Measurements from ENCODE around the gene P3H2. TPM values are rescaled to one million over a fixed set of nuclear protein-coding genes. Genes with fewer than 3 reads are reported as not detected.

Gene P3H2, protein sequence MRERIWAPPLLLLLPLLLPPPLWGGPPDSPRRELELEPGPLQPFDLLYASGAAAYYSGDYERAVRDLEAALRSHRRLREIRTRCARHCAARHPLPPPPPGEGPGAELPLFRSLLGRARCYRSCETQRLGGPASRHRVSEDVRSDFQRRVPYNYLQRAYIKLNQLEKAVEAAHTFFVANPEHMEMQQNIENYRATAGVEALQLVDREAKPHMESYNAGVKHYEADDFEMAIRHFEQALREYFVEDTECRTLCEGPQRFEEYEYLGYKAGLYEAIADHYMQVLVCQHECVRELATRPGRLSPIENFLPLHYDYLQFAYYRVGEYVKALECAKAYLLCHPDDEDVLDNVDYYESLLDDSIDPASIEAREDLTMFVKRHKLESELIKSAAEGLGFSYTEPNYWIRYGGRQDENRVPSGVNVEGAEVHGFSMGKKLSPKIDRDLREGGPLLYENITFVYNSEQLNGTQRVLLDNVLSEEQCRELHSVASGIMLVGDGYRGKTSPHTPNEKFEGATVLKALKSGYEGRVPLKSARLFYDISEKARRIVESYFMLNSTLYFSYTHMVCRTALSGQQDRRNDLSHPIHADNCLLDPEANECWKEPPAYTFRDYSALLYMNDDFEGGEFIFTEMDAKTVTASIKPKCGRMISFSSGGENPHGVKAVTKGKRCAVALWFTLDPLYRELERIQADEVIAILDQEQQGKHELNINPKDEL
- total RNA-seq (2021; ENCODE audit: unreplicated experiment) = 82.2 TPM
- 50.3 TPM for polyA plus RNA-seq (2012; ENCODE audit: insufficient read length)
- Bru-seq, nascent RNA = percentile 86 among the genes with signal in this experiment
- BruChase-seq, experiment 1, labeled RNA remaining after a 2-hour chase = percentile 73 among the genes with signal in this experiment
- percentile 78 among the genes with signal in this experiment for BruChase-seq, experiment 2, labeled RNA remaining after a 6-hour chase
- long read RNA-seq, transcript P3H2-201 (15 exons, 3,509 nt) = major isoform, 265 of 303 reads
- long read RNA-seq, partial matches to known transcripts = 17 of 303 reads
- long read RNA-seq, other reads (novel, unspliced or antisense) = 21 of 303 reads

- TF ChIP-seq, protein P1, sequence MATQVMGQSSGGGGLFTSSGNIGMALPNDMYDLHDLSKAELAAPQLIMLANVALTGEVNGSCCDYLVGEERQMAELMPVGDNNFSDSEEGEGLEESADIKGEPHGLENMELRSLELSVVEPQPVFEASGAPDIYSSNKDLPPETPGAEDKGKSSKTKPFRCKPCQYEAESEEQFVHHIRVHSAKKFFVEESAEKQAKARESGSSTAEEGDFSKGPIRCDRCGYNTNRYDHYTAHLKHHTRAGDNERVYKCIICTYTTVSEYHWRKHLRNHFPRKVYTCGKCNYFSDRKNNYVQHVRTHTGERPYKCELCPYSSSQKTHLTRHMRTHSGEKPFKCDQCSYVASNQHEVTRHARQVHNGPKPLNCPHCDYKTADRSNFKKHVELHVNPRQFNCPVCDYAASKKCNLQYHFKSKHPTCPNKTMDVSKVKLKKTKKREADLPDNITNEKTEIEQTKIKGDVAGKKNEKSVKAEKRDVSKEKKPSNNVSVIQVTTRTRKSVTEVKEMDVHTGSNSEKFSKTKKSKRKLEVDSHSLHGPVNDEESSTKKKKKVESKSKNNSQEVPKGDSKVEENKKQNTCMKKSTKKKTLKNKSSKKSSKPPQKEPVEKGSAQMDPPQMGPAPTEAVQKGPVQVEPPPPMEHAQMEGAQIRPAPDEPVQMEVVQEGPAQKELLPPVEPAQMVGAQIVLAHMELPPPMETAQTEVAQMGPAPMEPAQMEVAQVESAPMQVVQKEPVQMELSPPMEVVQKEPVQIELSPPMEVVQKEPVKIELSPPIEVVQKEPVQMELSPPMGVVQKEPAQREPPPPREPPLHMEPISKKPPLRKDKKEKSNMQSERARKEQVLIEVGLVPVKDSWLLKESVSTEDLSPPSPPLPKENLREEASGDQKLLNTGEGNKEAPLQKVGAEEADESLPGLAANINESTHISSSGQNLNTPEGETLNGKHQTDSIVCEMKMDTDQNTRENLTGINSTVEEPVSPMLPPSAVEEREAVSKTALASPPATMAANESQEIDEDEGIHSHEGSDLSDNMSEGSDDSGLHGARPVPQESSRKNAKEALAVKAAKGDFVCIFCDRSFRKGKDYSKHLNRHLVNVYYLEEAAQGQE (IDR thresholded peaks at IDR 0.05; ENCODE audit: insufficient read depth in 1 of 2, low read depth in 2 of 2, low read length in 1 of 2) = 0 out of 4 replicates have a peak, but pooled peaks of 1 of the 2 experiments have one; percentile 55
- TF ChIP-seq TCF7L2 (IDR thresholded peaks at IDR 0.05; ENCODE audit: low read depth, low read length) (peak; percentile 51; the same call in 1 of the 2 replicates), POLR2AphosphoS5 (IDR thresholded peaks at IDR 0.05; ENCODE audit: low read depth, low read length) (peak; percentile 70), CTCF (IDR thresholded peaks at IDR 0.05) (peak; percentile 85), SIN3A (IDR thresholded peaks at IDR 0.05; ENCODE audit: borderline replicate concordance, insufficient read depth, low read depth, low read length) (peak; percentile 54; the same call in 1 of the 2 replicates)
- H3K4me1 ChIP-seq (ENCODE audit: control insufficient read depth, insufficient read depth, low read length) = peaks cover 40% of the 10 kb centered on the region
- H3K36me3 ChIP-seq (ENCODE audit: control insufficient read depth, insufficient read depth, low read length) = no peaks in the 10 kb centered on the region
- ATAC-seq = peak; percentile 98
- intact Hi-C loops (cut with micrococcal nuclease; ENCODE audit: unreplicated experiment) = no loop called here
- H3K27ac ChIP-seq (ENCODE audit: low read length) = peak within 1 kb of the TSS; percentile 84
- peak within 1 kb of the TSS; percentile 63 to 70 for H3K4me3 ChIP-seq (ENCODE audit: low read depth in 2 of 2, low read length in 2 of 2)
- H3K9me3 ChIP-seq (ENCODE audit: control insufficient read depth, insufficient read depth, low read depth, low read length) = no peaks in the 10 kb centered on the region
- ChIA-PET POLR2A (interaction anchor here (0.6 to 0.7 kb wide), 2 partner anchors 27 to 650 kb away, joined by 3 read pairs; no protein-coding TSS in a partner anchor), CTCF (interaction anchor here (0.6 to 1.3 kb wide), 4 partner anchors 26 to 202 kb away, joined by 3 to 8 read pairs (median 4); partner anchors contain the start of gene CLDN1)
- BruUV-seq (replicated peaks) = no TSS peak
- DNase-seq (ENCODE audit: low read depth, low spot score) = no peak
- no peaks in the 10 kb centered on the region for H3K27me3 ChIP-seq (ENCODE audit: control insufficient read depth, insufficient read depth, low read length)
- in situ Hi-C loops (cut with HindIII; ENCODE audit: low pct_unique_long_range_greater_than_20kb, low sequenced_read_pairs) = no loop called here
These were observed at the start of gene P3H2 for GRCh38 chr3:190120269-190121060. TSS of gene P3H2 (minus strand) at chr3:190120897. CDS start at chr3:190120731, 166 bp downstream.

DNA sequence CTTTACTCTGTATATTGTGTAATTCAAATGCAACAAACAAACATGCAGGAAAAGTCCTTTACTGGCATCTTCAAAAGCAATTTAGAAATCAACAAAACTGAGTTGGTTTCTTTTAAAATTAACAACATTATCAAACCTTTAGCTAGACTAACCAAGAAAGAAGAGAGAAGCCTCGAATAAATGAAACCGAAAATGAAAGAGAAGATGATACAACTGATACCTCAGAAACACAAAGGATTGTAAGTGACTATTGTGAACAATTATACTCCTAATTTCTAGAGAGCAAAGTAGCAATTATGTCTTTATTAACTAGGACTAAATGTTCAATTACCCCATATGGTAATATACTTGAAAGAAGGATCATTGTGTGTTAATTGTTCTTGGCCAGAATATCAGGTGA lies 49.2 kb upstream of the P3H2 start:
- CTCF ChIA-PET = no interaction called here
- in situ Hi-C loops (cut with HindIII; ENCODE audit: low pct_unique_long_range_greater_than_20kb, low sequenced_read_pairs) (no loop called here), intact Hi-C loops (cut with micrococcal nuclease; ENCODE audit: unreplicated experiment) (no loop called here)
- no peak for ATAC-seq
- no peaks in the 10 kb centered on the region for H3K4me1 ChIP-seq (ENCODE audit: control insufficient read depth, insufficient read depth, low read length)
- H3K27me3 ChIP-seq (ENCODE audit: control insufficient read depth, insufficient read depth, low read length) = no peaks in the 10 kb centered on the region
- no peaks in the 10 kb centered on the region for H3K36me3 ChIP-seq (ENCODE audit: control insufficient read depth, insufficient read depth, low read length)
- no peak for DNase-seq (ENCODE audit: low read depth, low spot score)
- no peak overlapping the region for H3K4me3 ChIP-seq (ENCODE audit: low read depth in 2 of 2, low read length in 2 of 2)
- TF ChIP-seq POLR2AphosphoS5 (IDR thresholded peaks at IDR 0.05; ENCODE audit: low read depth, low read length) (no peak), TCF7L2 (IDR thresholded peaks at IDR 0.05; ENCODE audit: low read depth, low read length) (no peak), SIN3A (IDR thresholded peaks at IDR 0.05; ENCODE audit: borderline replicate concordance, insufficient read depth, low read depth, low read length) (no peak), CTCF (IDR thresholded peaks at IDR 0.05) (no peak)
- TF ChIP-seq, protein P1 (IDR thresholded peaks at IDR 0.05; ENCODE audit: insufficient read depth in 1 of 2, low read depth in 2 of 2, low read length in 1 of 2) = no peak
- POLR2A ChIA-PET = no interaction called here
- H3K9me3 ChIP-seq (ENCODE audit: control insufficient read depth, insufficient read depth, low read depth, low read length) = no peaks in the 10 kb centered on the region
- no peak overlapping the region for H3K27ac ChIP-seq (ENCODE audit: low read length)
- no TSS peak for BruUV-seq (replicated peaks)

Data from Panc1 (cell line).